Measurements from ENCODE around the gene MCTS1.
"Not testable (repeated sequence)": the region's sequence is repeated elsewhere in the genome, so short reads cannot be mapped to it uniquely, and the experiment has no call there.

Gene MCTS1

DNA sequence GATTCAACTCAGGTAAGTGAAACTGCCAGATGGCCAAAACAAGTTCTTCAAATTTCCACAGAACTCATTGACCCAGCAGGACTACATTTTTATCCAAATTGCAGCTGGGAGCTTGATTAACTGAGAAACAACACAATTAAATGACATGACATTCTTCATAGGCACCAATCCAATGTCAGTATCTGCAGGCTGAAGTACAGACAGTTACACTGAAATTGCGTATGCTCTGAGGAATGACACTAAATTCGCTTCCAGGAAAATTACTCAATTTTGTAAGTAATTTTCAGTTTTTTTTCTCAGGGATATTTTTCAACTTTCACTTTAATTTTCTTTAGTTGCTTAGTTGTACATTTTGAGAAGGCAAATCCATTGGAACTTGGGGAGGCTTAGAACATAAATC is 21.5 kb downstream of the MCTS1 start:
- no peak for FAIRE-seq
- DNase-seq (ENCODE audit: insufficient read length, low spot score): no peak

DNA sequence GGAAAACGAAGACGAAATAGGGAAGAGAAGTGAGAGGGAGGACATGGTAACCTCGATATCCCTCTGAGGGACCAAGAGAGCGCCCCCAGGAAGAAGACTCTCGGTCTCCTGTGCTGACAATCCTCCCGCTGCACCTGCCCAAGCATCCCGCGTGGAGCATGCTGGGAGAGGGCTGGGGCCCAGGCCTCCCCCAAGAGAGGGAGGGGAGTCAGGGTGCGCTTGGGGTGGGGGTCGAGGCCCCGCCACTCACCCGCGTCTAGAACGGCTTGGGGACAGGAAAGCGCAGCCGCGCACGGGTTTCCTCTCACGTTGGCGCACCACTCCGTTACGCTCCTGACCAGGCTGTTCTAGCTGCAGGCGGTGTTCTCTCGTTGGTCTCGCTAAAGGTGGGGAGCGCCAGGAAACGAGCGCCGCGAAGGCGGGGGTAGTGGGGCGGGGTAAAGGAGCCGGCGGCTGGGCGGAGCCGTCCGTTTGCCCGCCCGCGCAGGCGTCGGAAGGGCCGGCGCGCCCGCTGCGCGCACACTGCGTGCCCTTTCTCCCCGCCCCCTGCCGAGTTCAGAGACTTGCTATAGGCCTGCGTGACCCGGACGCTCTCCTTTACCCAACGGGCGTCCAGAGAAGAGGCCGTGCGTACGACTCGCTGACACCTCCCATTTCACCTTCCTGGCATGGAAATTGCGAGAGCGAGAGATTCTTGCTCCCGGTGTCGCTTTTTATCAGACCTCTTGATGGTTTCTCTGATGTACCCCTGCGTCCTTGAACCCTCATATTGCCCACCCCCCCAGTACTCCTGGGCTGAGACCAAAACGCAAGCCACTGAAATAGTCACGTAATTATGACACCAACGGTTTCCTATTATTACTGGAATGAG is 26.0 kb downstream of the MCTS1 start, which contains the start of gene C1GALT1C1:
C1GALT1C1 (minus strand) TSS at position 388 of the 871 bp plus-strand sequence. CDS start 2,888 bp downstream, outside the sequence.
- no peak for FAIRE-seq

DNA sequence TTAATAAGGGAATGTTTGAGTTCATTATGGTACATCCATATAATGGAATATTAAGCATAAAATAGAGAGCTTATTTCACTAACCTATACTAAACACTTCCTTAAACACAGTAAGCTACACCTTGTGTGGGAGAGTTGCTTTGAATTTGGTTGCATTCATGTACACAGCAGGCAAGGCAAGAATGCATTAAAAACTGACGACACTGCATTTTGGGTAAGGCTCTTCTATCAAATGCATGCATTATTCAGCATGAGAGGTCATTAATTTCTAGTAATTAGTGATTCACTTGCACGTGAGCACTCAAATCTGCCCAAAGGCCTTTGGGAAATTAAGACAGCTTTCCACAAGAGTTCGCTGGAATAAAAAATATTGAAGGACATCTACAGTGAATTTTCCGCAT is 34.7 kb downstream of the MCTS1 start:
- FAIRE-seq (no peak), DNase-seq (ENCODE audit: insufficient read length, low spot score) (no peak)

More for the DNA sequence above, 26.0 kb downstream of the MCTS1 start, which contains the start of gene C1GALT1C1:
- peak; percentile 55 for DNase-seq (ENCODE audit: insufficient read length, low spot score)

DNA sequence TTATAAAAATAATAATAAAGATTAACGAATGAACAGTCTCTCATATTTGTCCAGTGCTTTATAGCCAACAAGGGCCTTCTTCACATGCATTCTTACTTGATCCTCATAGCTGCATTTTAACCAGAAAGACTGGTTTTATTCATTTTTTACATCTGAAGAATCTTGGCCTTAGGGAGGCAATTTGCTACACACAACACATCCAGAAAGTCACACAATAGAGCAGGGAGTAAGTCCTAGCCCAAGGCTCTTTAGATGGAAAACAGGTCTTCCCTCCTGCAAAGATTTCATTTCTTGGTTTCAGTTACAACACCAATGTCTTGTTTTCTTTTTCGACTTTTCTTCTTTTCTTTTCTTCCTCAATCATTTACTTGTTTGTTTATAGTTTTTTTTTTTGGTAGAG is 39.0 kb downstream of the MCTS1 start:
- no peak for DNase-seq (ENCODE audit: insufficient read length, low spot score)
- no peak for FAIRE-seq

DNA sequence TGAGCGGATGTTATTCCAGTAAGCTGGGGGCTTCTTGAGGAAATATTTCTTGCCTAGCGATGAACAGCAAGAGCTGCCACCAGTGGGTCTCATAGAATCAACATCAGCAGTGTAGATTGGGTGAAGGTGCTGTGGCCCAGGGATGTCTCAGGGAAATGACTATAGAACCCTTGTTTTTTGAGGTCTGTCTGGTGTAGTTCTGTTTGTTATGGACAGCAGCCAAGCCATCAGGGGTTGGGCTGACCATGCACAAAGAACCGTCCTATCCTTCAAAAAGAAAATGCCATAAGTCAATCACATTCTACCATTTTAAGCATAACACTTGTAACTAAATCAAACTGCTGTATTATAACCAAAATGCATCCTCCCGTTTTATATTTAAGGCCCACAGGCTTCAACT is 43.2 kb downstream of the MCTS1 start:
- DNase-seq (ENCODE audit: insufficient read length, low spot score): no peak

DNA sequence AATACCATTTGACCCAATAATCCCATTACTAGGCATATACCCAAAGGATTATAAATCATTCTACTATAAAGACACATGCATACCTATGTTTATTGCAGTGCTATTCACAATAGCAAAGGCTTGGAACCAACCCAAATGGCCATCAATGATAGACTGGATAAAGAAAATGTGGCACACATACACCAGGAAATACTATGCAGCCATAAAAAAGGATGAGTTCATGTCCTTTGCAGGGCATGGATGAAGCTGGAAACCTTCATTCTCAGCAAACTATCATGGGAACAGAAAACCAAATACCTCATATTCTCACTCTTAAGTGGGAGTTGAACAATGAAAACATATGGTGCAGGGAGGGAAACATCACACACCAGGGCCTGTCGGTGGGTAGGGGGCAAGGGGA is 48.4 kb downstream of the MCTS1 start:
- FAIRE-seq; DNase-seq (ENCODE audit: insufficient read length, low spot score): not testable (repeated sequence)

More for the DNA sequence above, 43.2 kb downstream of the MCTS1 start:
- no peak for FAIRE-seq

DNA sequence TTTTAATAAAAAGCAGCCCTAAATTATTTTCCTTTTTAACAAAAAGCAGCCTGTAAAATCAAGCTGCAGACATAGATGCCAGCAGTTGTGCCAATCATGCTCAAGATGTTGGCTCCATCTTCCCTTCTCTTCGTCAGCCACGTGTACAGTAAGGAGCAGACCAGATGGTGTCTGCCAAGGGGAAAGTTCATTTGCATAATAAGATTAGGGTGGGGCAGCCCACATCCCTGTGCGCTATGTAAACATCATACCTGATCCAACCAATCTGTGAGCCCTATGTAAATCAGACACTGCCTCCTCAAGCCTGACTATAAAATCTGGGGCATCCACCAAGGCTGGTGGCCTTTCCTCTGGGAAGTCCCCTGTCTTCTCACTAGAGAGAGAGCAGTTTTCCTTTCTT is 49.1 kb downstream of the MCTS1 start:
- FAIRE-seq (no peak), DNase-seq (ENCODE audit: insufficient read length, low spot score) (no peak)

DNA sequence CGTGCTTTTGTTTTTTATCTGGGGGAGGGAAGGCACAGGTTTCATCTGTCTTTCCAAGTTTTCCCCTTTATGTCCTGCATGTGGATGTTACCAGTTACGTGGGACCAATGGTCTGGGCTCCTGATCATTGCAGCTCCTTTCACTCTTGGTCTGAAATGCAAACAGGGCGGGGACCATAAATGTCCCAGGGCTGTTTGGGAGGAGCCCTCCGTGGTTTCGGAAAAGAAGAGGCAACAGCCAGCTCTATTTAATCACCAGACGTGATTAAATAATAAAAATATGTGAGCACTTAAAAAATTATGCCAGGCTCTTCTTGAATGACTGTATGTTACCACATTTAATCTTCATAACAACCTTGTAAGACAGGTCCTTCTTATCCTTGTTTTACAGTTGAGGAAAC is 56.7 kb downstream of the MCTS1 start:
- no peak for FAIRE-seq
- no peak for DNase-seq (ENCODE audit: insufficient read length, low spot score)
